Superior temporal gyrus (tissue), 1 donor: Measurements from ENCODE around the gene TET1.
"Not testable (repeated sequence)": the region's sequence is repeated elsewhere in the genome, so short reads cannot be mapped to it uniquely, and the experiment has no call there.

ENCODE experiments used
- DNase-seq: peaks from one replicate; pipeline ENCODE4 v3.0.0-alpha.2; 2016; ENCODE audit errors: extremely low spot score

Gene TET1

DNA sequence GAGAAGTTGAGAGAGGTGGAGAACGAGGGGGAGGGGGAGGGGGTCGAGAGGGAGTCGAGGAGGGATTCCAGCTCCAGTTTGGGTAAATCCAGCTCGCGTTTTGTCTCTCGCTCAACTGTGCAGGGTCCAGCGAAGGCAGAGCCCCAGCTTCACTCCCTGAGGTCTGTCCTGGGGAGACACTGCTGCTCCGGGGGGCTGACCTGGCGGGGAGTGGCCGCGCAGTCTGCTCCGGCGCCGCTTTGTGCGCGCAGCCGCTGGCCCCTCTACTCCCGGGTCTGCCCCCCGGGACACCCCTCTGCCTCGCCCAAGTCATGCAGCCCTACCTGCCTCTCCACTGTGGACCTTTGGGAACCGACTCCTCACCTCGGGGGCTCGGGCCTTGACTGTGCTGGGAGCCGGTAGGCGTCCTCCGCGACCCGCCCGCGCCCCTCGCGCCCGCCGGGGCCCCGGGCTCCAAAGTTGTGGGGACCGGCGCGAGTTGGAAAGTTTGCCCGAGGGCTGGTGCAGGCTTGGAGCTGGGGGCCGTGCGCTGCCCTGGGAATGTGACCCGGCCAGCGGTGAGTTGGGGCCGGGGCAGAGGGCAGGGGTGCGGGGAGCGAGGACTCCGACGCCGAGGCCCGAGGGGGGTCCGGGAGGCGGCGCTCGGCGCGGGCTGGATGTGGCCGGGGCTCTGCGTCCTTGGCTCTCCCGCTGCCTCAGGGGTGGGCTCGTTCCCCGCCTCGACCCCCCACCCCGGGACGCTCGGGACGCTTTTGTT lies at the start of gene TET1:
TSS of gene TET1 (plus strand) at position 152 of the 757 bp plus-strand sequence. CDS start 12,002 bp downstream, outside the sequence.
- DNase-seq = no peak

DNA sequence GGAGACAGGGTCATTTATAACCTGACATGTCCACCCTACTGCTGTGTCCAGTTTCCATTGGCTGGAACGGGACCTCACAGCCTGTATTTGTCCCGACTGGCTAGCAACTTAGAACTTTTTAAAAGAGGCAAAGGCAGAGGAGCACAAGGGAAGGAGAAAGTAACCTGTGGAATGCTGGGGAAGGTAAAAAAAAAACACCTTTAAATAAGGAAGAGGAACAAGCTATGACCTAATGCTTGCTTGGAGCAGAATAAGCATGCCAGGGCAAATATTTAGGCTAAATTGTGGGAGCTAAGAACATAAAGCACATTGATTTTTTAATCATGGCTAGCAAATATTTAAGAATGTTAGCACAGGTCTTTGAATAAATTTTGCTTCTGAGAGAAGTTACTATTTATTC lies 43.9 kb upstream of the TET1 start:
- not testable (repeated sequence) for DNase-seq

DNA sequence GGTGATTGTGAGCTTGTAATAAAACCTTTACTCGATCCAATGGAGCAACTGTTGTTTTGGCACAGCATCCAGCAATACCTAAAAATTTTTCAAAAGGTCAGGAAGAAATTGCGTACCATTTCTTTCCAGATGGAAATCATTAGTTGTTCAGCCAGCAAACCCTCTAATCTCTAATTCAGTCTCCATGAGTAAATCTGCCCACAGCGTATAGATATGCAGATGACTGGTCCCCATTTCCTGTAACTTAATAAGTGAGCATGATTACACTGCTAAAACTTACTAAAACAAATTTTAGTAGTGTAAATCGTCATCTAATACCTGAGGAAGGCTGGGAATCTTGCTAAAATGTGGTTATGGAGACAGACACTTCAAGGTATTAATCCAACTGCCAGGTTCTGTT lies 43.4 kb upstream of the TET1 start:
- DNase-seq = no peak

DNA sequence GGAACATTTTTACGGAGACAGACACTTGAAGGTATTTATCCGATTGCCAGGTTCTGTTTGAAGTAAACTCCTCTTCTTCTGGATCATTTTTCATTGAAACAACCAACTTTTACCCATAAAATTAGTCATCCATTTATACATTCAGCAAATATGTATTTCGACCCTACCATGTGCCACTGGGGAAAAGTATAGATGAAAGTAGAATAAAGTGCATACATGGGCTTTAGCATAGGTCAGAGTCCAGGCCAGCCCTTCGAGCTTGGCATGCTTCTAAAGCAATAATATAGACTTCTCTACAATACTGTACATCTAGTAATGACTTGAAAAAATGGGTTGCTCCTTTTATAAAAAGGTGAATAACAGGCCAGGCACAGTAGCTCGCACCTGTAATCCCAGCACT lies 42.9 kb upstream of the TET1 start:
- no peak for DNase-seq

DNA sequence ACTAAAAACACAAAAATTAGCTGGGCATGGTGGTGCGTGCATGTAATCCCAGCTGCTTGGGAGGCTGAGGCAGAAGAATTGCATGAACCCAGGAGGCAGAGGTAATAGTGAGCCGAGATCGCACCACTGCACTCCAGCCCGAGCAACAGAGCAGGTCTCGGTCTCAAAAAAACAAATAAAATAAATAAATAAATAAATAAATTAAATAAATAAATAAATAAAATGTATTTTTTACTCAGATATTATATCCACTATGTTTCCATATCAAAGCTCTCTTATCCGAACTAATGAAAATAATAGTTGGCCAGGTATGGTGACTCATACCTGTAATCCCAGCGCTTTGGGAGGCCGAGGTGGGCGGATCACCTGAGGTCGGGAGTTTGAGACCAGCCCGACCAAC lies 41.5 kb upstream of the TET1 start:
- not testable (repeated sequence) for DNase-seq

DNA sequence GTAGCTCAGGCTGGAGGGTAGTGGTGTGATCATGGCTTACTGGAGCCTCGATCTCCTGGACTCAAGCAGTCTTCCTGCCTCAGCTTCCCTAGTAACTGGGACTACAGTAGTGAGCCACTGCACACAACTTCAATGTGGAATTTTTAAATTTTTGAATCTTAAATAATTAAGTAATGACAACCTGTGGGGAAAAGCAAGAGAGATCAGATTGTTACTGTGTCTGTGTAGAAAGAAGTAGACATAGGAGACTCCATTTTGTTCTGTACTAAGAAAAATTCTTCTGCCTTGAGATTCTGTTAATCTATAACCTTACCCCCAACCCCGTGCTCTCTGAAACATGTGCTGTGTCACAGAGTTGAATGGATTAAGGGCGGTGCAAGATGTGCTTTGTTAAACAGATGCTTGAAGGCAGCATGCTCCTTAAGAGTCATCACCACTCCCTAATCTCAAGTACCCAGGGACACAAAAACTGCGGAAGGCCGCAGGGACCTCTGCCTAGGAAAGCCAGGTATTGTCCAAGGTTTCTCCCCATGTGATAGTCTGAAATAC lies 34.6 kb upstream of the TET1 start:
- DNase-seq = not testable (repeated sequence)

DNA sequence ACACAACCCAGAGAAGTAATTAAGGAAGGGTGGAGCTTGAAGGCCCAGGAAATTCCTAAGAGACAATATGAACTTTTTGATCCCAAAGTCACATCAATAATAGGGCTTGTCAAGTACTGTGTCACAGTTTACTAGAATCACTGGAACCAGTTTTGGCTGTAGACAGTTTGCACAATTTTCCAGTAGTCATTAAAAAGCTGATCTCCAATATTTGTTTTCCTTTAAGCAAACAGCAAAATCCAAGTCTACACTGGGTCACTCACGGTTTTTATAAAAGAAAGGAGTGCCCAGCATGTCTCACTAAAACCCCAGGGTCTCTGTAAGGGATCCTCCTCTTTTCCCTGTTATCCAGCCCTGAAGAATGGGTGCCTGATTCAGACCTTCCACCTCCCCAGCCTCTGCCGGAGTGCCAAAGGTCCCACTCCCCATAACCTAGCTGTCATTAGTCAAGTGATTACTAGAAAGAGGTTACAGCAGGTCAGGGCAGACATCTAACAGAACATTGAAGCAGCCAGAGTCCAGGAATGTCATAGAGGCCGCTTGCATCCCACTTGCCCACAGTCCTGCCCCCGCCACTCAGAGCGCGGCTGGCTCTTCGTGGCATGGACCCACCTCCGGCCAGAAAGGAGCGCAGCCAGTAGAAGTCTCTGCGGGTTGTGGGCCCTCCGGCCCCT lies 33.4 kb upstream of the TET1 start:
- DNase-seq = peak; percentile 38

DNA sequence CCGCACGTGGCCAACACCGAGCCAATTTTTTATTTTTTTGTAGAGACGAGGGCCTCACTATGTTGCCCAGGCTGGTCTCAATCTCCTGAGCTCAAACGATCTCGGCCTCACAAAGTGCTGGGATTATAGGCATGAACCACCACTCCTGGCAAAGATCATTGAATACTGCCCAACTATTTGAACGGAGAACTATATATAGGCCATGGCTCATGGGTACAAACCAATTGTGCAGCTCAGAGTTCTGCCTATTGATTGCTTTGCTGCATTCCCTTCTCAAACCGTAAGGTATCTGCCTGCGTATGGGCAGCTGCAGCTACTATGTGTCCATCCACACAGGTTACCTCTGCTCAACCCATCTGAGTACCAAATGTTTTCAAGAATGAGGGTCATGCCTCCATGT lies 23.2 kb upstream of the TET1 start:
- no peak for DNase-seq

DNA sequence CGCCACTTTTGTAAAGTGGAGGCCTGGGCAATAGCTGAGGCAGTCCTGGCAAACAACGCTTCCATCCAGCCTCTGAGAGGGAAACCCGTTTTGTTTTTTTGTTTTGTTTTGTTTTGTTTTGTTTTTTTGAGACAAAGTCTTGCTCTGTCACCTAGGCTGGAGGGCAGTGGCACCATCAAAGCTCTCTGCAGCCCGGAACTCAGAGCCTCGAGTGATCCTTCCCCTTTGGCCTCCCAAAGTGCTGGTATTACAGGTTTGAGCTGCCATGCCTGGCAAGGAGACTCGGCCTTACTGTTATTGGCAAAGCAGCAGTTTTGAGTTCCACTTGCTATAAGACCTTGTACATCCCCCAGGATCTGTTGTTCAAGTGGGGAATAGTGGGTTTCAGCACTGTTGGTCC lies 22.3 kb upstream of the TET1 start:
- no peak for DNase-seq

DNA sequence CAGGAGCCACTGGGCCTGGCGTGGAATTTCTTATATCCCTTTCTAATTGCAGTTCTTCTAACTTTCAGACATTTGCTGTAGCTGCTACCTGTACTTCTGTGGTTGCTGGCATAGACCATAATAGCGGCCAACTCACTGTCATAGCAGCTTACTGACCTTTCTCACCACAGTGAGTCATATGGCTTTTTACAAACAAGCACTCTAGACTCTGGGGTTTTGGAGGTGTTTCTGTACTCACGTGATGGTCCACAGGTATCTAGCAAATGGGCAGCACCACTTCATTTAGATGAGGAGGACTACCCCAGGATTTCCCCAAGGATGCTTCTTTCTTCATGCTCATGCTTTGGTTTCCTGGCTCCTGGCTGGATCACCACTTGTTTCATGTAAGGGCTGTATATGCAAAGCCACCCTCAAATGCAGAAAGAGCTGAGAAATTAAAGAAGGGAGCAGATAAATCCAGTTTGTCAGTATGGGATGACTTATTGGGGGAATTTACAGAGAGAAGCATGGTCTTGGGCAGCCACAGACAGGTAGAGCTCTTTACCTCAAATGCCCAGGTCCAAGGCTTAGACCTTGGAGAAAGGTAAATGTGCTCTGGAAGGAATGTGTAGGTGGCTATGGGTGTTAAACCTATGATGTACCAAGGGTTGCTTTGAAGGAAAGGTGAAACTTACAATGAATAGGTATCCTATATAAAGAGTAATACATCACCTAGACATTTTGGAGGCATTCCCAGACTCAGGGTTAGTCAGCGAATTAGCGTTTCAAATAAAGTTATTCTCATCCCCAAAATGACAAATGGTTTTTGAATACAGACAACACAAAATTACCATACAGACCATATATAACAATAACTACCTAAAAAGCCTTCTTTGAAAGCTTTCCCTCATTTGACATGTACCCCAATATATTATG lies 16.9 kb upstream of the TET1 start:
- no peak for DNase-seq

DNA sequence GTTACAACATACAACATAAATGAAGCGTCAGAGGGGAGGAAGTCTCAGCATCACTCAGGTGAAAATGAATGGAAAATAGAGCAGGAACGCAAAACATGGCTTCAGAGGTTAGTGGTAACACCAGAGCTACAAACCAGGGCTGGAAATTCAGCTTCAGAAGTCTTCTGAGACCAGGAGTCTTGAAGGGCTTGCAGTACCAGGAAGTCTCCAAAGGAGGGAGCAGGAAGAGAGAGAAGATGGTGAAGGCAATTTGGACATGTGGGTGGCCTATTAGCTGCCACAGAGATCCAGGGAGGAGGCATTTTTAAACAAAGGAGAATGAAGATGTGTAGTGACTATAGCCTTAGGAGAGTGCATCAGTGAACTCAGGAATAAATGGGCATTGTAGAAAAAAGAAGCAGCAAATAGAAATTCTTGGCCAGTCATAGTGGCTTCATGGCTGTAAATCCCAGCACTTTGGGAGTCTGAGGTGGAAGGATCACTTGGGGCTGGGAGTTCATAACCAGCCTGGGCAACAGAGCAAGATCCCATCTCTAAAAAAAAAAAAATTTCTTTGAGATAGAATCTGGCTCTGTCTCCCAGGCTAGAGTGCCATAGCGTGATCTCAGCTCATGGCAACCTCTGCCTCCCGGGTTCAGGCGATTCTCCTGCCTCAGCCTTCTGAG lies 9.3 kb upstream of the TET1 start:
- peak; percentile 83 for DNase-seq

DNA sequence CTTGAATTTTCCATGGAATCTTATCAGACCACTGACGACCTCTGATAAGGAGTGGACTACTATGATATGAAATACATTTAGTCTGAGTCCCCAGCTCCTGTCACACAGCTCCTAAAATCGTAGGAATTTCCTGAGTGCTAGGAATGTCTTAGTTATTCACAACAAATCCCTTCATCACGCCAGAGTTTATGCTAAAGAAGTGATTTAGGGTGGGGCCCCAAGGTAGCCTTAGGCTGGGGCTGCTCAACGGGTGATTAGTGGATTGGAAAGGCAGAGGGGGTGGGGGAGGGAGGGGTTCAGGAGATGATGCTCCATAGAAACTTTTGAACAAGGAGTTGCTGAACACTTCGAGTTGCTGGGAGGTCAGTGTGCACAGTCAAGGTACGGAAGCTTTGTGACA lies 7.0 kb upstream of the TET1 start:
- no peak for DNase-seq

DNA sequence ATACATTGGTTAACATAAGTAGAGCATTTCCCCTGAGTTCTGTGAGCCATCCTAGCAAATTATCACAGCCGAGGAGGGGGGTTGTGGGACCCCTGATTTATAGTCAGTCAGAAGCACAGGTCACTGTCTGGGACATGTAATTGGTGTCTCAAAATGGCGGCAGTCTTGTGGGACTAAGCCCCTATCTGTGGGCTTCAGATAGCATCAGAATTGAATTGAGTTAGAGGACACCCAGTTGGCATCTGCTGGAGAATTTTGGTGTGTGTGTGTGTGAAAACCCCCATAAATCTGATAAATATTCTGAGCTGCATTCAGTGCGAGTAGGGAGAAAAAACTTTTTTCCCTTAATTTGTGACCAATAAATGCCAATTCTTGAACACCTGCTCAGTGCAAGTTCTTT lies 6.5 kb upstream of the TET1 start:
- DNase-seq = no peak

DNA sequence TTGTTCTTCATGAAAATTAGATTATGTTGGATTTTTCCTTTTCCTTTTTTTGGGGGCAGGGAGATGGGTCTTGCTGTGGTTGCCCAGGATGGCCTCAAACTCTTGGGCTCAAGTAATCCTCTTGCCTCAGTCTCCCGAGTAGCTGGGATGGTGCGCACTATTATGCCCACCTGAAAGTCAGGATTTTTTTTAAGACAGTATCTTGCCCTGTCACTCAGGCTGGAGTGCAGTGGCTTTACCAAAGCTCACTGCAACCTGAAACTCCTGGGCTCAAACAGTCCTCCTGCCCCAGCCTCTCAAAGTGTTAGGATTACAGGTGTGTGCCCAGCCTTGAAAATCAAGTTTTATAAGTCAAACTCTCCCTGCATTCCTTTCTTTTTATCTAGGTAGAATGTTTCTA lies 1.7 kb upstream of the TET1 start:
- no peak for DNase-seq

DNA sequence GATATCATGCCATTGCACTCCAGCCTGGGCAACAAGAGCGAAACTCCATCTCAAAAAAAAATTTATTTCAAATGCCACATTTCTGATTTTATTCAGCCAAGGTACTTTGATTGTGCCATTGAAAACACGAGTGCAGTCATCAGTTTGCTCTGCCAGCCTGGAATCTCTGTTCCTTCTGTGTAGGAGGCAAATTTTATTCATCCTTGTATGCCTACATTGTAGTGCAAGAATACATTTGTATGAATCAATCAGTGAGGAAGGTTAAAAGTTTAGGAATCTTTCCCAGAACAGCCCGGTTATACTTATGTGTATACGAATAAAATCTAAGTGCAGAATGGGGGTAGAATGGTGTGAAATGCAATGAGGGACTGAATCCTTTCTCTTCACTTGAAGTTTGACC lies 886 bp upstream of the TET1 start:
- no peak for DNase-seq

DNA sequence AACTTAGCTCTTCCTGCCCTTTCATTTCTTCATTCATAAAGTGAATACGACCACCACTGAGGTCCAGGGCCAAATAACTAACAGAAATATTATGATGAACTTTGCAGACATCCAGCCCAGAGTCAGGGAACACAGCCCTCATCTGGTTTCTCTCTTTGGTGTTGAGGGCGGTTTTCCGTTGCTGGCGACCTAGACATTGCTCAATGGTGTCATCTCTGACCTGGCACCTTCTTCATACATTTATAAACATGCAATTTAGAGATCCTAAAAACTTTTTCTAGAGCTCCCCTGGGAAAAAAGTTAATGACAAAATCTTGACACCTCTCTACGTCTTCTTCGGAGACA lies 324 bp upstream of the TET1 start:
- DNase-seq = no peak

DNA sequence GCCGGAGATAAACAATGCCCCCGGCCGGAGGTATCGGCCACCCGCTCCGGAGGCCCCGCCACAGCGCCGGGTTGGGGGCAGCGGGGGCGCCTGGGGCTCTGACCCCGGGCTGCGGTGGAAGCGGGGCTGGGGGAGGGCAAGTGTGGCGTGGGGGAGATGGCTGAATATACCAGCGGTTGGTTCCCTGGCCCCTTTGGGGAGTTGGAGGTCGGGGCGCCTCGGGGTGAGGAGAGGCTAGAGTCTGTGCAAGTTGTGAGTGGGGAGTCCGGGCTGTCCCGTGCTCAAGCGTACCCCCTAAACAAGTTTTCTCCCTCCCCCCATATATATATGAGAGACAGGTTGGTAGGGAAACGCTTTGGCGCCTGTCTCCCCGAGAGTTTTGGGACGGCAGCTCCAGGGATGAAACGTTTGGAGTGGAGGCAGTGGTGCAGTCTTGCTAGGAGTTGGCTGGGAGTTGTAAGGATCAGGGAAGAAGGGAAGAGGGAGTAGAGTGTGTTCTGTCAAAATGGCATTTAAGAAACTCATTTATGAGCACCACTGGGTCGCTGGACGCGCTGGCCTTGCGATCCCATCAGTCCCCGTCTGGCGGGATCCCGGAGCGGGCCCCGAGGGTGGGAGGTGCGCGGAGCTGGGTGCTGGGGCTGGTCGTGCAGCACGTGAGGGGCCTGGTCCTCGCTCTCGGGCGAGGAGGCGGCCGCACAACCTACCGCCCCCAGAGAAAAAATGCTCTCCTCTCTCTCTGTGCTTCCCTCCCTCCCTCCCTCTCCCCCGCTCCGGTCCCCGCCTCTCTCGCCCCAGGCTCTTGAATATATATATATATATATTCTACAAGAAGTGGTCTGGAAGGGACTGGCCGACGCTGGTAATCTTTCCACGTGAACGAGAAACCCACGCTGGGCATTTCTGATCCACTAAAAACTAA lies 1.1 kb downstream of the TET1 start:
- DNase-seq = no peak

DNA sequence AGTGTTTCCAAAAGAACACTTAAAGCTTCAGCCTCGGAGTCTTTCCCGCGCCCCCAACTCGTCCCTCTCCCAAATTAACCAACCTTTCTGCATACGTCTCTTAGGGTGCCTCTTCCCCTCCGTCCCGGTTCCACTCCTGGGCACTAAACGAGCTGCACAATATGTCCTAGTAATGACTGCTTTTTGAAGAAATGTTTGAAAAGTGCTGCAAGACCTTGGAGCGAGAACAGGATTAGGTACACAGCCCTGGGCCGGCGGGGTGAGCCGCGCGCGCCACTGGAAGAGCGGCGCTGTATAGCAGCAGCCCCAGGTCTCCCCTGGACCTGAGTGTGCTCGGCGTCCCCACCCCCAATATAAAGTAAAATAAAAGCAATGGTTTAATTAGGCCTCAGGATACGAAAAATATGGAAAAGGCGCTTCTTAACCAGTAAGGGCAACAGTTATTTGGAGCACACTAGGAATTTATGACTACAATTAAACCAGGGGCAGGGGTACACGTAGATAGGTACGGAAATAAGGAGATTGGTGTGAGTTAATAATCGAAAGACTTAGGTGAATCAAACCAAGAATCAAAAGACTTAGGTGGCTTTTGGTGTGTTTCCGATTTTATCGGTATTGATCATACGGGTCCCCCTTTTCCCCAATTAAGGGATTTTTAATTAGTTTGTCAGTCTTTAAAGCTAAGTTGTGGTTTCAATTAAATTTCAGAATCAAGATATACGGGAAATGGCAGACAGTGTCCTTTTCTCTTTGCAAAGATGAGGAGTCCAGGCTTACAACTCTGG lies 1.9 kb downstream of the TET1 start:
- no peak for DNase-seq

DNA sequence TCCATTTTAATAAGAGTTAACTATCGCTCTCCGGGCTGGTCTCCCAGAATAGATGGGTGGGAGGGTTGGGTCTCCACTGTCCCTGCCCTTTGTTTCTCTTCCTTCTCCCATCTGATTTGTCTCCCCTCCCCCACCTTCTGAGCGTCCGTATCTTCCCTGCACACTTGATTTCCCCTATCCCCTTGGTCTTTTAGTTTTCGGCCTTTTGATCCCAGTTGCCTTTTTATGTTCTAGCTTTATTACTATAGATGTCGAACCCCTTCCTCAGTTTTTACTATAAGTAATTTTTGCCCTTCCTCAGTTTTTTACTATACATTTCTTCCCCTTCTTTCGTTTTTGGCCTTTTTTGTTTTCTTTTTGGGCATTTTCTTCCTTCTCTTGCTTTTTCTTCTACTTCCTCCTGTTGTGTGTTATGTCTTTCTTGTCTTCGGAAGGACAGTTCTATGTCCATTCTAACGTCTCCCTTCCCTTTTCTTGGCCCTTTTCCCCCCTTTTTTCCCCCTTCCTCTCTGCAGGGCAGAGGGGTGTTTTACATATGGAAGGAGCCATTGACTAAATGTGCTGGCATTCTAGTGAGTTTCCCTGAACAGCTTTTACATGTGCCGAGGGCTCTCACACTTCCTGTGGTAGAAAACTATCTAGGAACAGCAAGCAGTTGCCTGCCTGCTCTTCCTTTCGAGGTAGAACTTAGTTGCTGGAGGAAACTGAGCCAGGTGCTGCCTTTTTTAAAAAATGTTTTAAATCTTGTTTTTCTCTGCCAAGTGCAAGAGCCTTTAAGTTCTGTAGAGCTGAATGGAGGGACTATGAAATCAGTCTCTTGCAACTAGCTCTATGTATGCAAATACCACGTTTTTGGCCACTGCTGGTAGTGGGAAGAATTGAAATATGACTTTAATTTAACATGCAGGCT lies 2.8 kb downstream of the TET1 start:
- DNase-seq = no peak
